B cell (primary cell): ENCODE measurements around the gene MOB1A. TPM values are rescaled to one million over a fixed set of nuclear protein-coding genes. Genes with fewer than 3 reads are reported as not detected.

Experiments
- ATAC-seq: fragments of 200-7000 bp; cut with Tn5 transposase; one replicate; pipeline ENCODE4 v1.10.0; 2021; ENCODE audit warnings: low read depth, mild to moderate bottlenecking, moderate number of reproducible peaks, moderate library complexity
- CTCF ChIA-PET: fragments of 350-600 bp; sonication (Branson Sonifier 250); formaldehyde crosslinking; loops from one replicate; lab custom pipeline; 2021; ENCODE audit warnings: antibody characterized with exemption, inconsistent platforms; lab: Charles Lee
- POLR2A ChIA-PET: fragments of 350-600 bp; sonication (Branson Sonifier 250); formaldehyde crosslinking; loops from one replicate; lab custom pipeline; 2021; ENCODE audit warnings: antibody characterized with exemption; lab: Charles Lee
- DNase-seq: peaks from one replicate; pipeline ENCODE4 v3.0.0; 2013
- H2AFZ ChIP-seq: 2 replicates; pipeline ENCODE4 v1.6.1; 2012; ENCODE audit warnings: mild to moderate bottlenecking, low read depth, low read length; ENCODE audit not compliant: insufficient read depth, poor library complexity, severe bottlenecking
- H3K27ac ChIP-seq, 2 donors: 1 replicate in 1 of 2; 2 replicates in 1 of 2; pipeline ENCODE4 v1.5.1; 2012 to 2013; ENCODE audit warnings: low read length in 2 of 2, mild to moderate bottlenecking in 2 of 2, moderate library complexity in 1 of 2
- H3K27me3 ChIP-seq, 4 experiments: fragments of 200-600 bp in 1 of 4; sonication (generic) in 1 of 4; replicated peaks in 1 of 4; 1 replicate in 2 of 4; 2 replicates in 2 of 4; pipeline versions ENCODE4 v1.6.1 to v1.7.0; 2013 to 2016; ENCODE audit warnings: low read length in 3 of 4, mild to moderate bottlenecking in 2 of 4, mixed read lengths in 1 of 4, moderate library complexity in 1 of 4; ENCODE audit not compliant: insufficient read depth in 4 of 4, control insufficient read depth in 3 of 4; ENCODE audit errors: control extremely low read depth in 1 of 4
- H3K36me3 ChIP-seq, 2 experiments: replicated peaks in 1 of 2; 1 replicate in 1 of 2; 2 replicates in 1 of 2; pipeline versions ENCODE4 v1.6.1 to v1.7.1; 2013; ENCODE audit warnings: low read length in 1 of 2; ENCODE audit not compliant: insufficient read depth in 2 of 2, control insufficient read depth in 1 of 2; ENCODE audit errors: control extremely low read depth in 1 of 2, extremely low read depth in 1 of 2
- H3K4me1 ChIP-seq, 2 donors: fragments of 200-600 bp in 1 of 2; sonication (generic) in 1 of 2; 1 replicate in 1 of 2; 2 replicates in 1 of 2; pipeline versions ENCODE4 v1.5.1 to v1.6.1; 2013 to 2017; ENCODE audit warnings: low read length in 2 of 2; ENCODE audit not compliant: control insufficient read depth in 2 of 2, insufficient read depth in 2 of 2
- H3K4me2 ChIP-seq: replicated peaks from 2 replicates; pipeline ENCODE3; 2012; ENCODE audit warnings: mild to moderate bottlenecking, low read depth, low read length; ENCODE audit not compliant: poor library complexity, severe bottlenecking
- H3K4me3 ChIP-seq, 5 experiments: fragments of 200-600 bp in 1 of 5; sonication (generic) in 1 of 5; 1 replicate in 3 of 5; 2 replicates in 2 of 5; pipeline versions ENCODE4 v1.5.1 to v1.7.0; 2011 to 2016; ENCODE audit warnings: low read length in 4 of 5, mild to moderate bottlenecking in 4 of 5, low read depth in 2 of 5, control low read depth in 1 of 5, moderate library complexity in 1 of 5; ENCODE audit not compliant: insufficient read depth in 1 of 5; ENCODE audit errors: control extremely low read depth in 1 of 5, extremely low read depth in 1 of 5
- H3K79me2 ChIP-seq: fragments of 200-600 bp; sonication (generic); one replicate; pipeline ENCODE4 v1.6.0; 2016; ENCODE audit warnings: low read length; ENCODE audit not compliant: control insufficient read depth, insufficient read depth
- H3K9ac ChIP-seq: fragments of 200-600 bp; sonication (generic); 2 replicates; pipeline ENCODE4 v1.6.1; 2017; ENCODE audit warnings: mild to moderate bottlenecking, low read length, moderate library complexity
- H3K9me3 ChIP-seq, 3 donors: one replicate each; pipeline versions ENCODE4 v1.6.1 to v1.7.1; 2013; ENCODE audit warnings: low read length in 2 of 3; ENCODE audit not compliant: control insufficient read depth in 2 of 3, insufficient read depth in 1 of 3; ENCODE audit errors: control extremely low read depth in 1 of 3
- H4K20me1 ChIP-seq: 2 replicates; pipeline ENCODE4 v1.6.0; 2012; ENCODE audit warnings: mild to moderate bottlenecking, low read length; ENCODE audit not compliant: insufficient read depth, control insufficient read depth, poor library complexity, severe bottlenecking
- H3K27ac Mint-ChIP-seq: one replicate; pipeline ENCODE4 v1.8.0; 2021; ENCODE audit warnings: mixed read lengths
- H3K27me3 Mint-ChIP-seq: one replicate; pipeline ENCODE4 v1.8.0; 2021; ENCODE audit warnings: mixed read lengths
- H3K4me1 Mint-ChIP-seq: one replicate; pipeline ENCODE4 v1.8.0; 2021; ENCODE audit warnings: mixed read lengths
- H3K4me3 Mint-ChIP-seq: one replicate; pipeline ENCODE4 v1.8.0; 2021; ENCODE audit warnings: mixed read lengths
- H3K9me3 Mint-ChIP-seq: one replicate; pipeline ENCODE4 v1.8.0; 2022; ENCODE audit warnings: mixed read lengths; ENCODE audit not compliant: insufficient read depth
- CTCF ChIP-seq: fragments of 200-600 bp; IDR thresholded peaks from one replicate; pipeline ENCODE4 v1.8.0; 2022; ENCODE audit warnings: antibody characterized with exemption, mild to moderate bottlenecking
- EZH2 ChIP-seq: IDR thresholded peaks from 2 replicates; pipeline ENCODE4 v1.6.1; 2012; ENCODE audit warnings: borderline replicate concordance, low read depth, mild to moderate bottlenecking, moderate library complexity, low read length; ENCODE audit not compliant: insufficient read depth, poor library complexity, severe bottlenecking
- WGBS: methylation state at CpG from one replicate; pipeline ENCODE4 v1.1.5; 2013; ENCODE audit warnings: missing lambda C conversion rate; ENCODE audit not compliant: insufficient coverage; 5-methylcytosine and 5-hydroxymethylcytosine counted together
- intact Hi-C: fragments of 100-400 bp; cut with micrococcal nuclease; formaldehyde crosslinking; loops from one replicate; pipeline ENCODE4 v1.10.0; 2022
- polyA plus RNA-seq: library from polyadenylated mRNA; depleted of rRNA; stranded (reverse); fragments of >200 nt; gene quantifications from 2 replicates; pipeline ENCODE4 v1.2.3, GENCODE V29; 2012
- total RNA-seq, 2 donors: library from RNA; stranded (reverse); fragments of 120-200 nt in 1 of 2; gene quantifications; 1 replicate in 1 of 2; 2 replicates in 1 of 2; pipeline versions ENCODE4 v1.2.3 to v1.2.4, GENCODE V29; 2013 to 2022

MOB1A gene
- total and polyA plus RNA-seq, 2 donors (not counting 1 experiment from before 2014, with no cell fraction given): 43.3 to 219 TPM

- DNase-seq (no peak), ATAC-seq (no peak)
- no peaks in the 10 kb centered on the region for H3K4me1 Mint-ChIP-seq
- H3K4me2 ChIP-seq: no peak overlapping the region
- WGBS: 97% methylated on average over 20 of the region's 21 CpGs
- CTCF ChIA-PET: interaction anchor here (1.1 kb wide), 1 partner anchor 108 kb away, joined by 3 read pairs; no protein-coding TSS in a partner anchor
- no peak overlapping the region for H3K4me3 Mint-ChIP-seq
- H4K20me1 ChIP-seq: no peaks in the 10 kb centered on the region
- no peaks in the 10 kb centered on the region for H3K79me2 ChIP-seq
- no peaks in the 10 kb centered on the region for H3K4me1 ChIP-seq
- no peaks in the 10 kb centered on the region for H3K9me3 ChIP-seq
- TF ChIP-seq EZH2 (no peak), CTCF (no peak)
- no peaks in the 10 kb centered on the region for H3K27me3 ChIP-seq
- H3K27me3 Mint-ChIP-seq: no peaks in the 10 kb centered on the region
- peaks cover 0 to 2% of the 10 kb centered on the region in 2 experiments for H3K36me3 ChIP-seq
- no peak overlapping the region for H3K9ac ChIP-seq
- no peak overlapping the region for H3K27ac ChIP-seq
- no peak overlapping the region for H3K27ac Mint-ChIP-seq
- no peak overlapping the region for H3K4me3 ChIP-seq
- no peaks in the 10 kb centered on the region for H3K9me3 Mint-ChIP-seq
- POLR2A ChIA-PET: no interaction called here
- no peak overlapping the region for H2AFZ ChIP-seq
- intact Hi-C loops: no loop called here
These were observed 48.1 kb upstream of the MOB1A start for GRCh38 chr2:74226648-74227213.

GRCh38 chr2:74225698-74226459 is 47.2 kb upstream of the MOB1A start:
- Histone ChIP-seq H2AFZ (no peak overlapping the region), H3K27ac (no peak overlapping the region), H3K27me3 (no peaks in the 10 kb centered on the region), H3K9ac (no peak overlapping the region), H3K4me1 (no peaks in the 10 kb centered on the region), H3K4me3 (no peak overlapping the region), H3K79me2 (no peaks in the 10 kb centered on the region), H4K20me1 (no peaks in the 10 kb centered on the region), H3K36me3 (peaks cover 0 to 2% of the 10 kb centered on the region in 2 experiments), H3K4me2 (no peak overlapping the region), H3K9me3 (no peaks in the 10 kb centered on the region)
- Mint-ChIP-seq H3K27me3 (no peaks in the 10 kb centered on the region), H3K27ac (no peak overlapping the region), H3K9me3 (no peaks in the 10 kb centered on the region), H3K4me1 (no peaks in the 10 kb centered on the region), H3K4me3 (no peak overlapping the region)
- TF ChIP-seq CTCF (no peak), EZH2 (no peak)
- intact Hi-C loops: no loop called here
- ChIA-PET CTCF (interaction anchor here (1.1 kb wide), 1 partner anchor 109 kb away, joined by 3 read pairs; no protein-coding TSS in a partner anchor), POLR2A (no interaction called here)
- WGBS: 86% methylated on average over 1 of the region's 4 CpGs
- DNase-seq (no peak), ATAC-seq (no peak)
